GM21786 (cell line): Measurements from ENCODE around the gene ALKBH6.

Experiments used
- ATAC-seq: cut with Tn5 transposase; IDR thresholded peaks from one replicate; pipeline ENCODE4 v1.9.1; 2021; ENCODE audit not compliant: unreplicated experiment

ALKBH6 gene

DNA sequence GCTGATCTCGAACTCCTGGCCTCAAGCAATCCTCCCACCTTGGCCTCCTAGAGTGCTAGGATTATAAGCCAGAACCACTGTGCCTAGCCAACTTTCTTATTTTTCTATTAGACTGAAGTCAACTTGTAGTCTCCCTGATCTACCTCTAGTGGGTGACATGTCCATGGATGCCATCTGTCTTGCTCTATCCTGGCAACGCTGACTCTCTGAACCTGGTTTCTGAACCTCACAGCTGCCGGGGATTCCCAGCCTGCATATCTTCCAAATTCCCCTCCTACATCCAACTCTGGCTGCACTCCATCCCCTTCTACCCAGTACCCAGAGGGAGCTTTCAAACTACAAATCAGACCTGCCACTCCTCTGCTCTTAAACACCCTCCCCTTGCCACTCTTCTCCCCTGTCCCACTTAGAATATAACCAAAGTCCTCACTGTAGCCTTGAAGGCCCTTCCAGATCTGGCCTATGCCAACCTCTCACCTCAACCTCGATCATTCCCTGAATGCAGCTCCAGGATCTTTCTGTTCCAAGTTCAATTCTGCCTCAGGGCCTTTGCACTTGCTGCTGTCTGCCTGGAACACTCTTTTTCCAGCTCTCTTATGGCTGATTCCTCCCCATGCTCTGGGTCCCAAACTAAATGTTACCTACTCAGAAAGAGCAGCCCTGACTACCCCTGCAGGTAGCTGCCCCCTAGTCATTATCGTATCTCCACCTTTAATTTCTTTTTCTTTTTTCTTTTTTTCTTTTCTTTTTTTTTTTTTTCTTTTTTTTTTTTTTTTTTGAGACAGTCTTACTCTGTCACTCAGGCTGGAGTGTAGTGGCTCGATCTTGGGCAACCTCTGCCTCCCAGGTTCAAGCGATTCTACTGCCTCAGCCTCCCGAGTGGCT lies 16.5 kb upstream of the ALKBH6 start:
- ATAC-seq = no peak

DNA sequence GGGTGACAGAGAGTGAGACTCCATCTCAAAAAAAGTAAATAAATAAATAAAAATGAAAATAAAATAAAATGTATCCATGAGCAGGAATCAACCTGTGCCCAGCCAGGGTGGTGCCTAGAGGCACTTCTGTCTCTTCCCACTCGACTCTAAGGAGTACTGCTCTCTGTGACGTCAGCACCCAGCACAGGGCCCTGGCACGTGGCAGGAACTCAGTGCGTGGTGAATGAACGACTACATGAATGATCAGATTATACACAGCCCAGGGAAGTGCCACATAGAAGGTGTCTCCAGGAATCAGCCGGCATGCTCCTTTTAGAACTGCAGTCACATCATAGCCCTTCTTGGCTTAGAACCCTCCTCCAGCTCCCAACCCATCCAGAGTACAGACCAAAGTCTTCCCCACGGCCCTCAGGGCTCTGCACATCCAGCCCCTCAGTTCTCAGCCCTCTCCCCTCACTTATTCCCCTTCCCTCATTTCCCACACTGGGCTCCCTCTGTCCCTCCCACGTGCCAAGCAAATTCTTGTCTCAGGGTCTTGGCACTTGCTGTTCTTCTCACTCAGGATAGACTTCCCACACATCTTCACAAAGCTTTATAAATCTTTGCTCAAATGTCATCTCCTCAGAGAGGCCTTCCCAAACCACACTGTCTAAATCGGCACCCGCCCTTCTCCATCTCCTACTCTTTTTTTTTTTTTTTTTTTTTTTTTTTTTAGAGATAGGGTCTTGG lies 14.5 kb upstream of the ALKBH6 start:
- no peak for ATAC-seq

DNA sequence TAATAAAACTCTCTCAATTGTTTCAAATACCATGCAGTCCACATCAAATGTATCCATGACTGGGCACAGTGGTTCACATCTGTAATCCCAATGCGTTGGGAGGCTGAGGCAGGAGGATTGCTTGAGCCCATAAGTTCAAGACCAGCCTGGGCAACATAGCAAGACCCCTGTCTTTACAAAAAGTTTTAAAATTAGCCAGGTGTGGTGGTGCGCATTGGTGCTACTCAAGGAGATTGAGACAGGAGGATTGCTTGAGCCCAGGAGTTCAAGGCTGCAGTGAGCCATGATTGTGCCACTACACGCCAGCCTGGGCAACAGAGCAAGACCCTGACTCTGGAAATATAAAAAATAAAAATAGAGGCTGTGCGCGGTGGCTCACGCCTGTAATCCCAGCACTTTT lies 13.7 kb upstream of the ALKBH6 start:
- no peak for ATAC-seq

DNA sequence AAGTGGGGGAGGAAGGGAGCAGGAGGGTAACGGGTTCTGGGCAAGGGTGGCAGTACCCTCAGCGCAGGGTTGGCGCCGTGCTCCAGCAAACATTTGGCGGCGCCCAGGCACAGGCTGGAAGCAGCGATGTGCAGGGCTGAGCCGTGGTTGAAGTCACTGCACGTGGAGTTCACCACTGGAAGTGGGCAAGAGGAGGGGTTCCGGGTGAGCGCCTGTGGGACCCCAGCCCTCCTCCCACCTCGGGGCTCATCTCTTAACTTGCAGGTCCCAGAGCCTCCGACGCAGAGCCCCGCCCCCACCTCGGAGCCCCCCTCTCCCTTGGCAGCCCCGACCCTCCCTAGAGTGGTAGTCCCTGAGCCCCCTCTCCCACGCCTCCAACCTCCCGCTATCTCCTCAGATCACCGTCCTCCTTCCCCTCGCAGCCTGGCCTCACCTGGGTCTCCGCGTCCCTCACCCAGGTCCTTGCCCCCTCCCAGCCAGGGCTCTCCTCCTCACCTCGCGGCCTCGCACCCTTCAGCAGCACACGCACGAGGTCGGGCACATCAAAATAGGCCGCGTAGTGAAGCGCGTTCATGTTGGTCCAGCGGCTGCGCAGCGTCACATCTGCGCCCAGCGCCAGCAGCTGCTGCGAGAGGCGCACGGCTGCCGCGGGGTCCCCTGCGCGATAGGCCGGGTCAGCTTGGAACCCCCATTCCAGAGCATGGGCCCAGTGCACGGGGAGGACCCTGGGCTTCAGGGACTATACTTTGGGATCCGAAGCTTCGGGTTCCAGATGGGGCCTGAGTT lies 12.3 kb upstream of the ALKBH6 start:
- ATAC-seq = no peak

DNA sequence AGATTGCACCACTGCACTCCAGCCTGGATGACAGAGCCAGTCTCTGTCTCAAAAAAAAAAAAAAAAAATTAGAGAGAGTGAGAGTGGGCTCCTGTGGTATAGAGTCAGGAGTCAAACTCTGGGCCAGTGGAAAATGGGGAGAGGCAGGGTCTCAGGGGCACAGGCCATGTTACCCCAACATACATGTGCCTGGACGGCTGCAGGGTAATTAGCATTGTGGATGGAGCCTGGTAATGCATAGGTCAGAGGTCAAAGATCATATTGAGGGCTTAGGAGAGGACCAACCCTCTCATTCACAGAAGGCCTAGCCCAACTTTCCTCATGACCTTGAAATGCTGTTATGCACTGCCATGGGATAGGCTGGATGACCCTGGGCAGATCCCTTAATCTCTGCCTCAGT lies 11.5 kb upstream of the ALKBH6 start:
- ATAC-seq = no peak

DNA sequence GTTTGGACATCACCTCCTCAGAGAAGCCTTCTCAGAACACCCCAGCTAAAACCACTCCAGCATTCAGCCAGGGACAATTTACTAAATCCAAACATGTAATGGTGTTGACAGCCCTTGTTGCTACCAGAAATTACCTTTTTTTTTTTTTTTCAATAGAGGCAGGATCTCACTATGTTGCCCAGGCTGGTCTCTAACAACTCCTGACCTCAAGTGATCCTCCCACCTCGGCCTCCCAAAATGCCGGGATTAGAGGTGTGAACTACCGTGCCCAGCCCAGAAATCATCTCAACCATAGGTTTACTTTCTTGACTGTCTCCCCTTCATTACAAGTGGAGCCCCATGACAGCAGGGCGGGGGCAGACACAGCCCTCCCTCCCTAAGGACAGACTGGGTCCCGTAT lies 9.4 kb upstream of the ALKBH6 start:
- no peak for ATAC-seq

DNA sequence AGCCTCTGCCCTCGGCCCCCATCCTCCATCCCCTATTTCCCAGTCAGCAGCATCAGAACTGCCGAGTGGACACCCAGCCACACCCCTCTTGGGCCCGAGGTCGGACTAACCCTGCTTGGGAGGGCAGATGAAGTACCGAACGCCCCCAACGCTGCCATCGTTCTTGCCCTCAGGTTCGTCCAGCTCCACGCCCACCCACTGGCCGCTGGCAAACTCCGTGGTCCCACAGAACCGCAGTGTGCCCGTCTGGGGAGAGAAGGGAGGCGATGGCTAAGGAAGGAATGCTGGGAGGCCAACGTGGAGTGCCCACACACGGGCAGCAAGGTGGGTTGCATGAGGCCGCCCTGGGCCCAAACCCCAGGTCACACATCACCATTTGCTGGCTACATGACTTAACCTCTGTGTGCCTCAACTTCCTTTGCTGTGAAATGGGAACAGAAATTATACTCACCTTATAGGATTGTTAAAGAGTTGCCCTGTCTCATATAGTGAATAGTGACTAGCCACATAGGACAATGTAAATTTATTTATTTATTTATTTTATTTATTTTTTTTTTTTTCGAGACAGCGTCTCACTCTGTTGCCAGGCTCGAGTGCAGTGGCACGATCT lies 5.2 kb upstream of the ALKBH6 start:
- no peak for ATAC-seq

DNA sequence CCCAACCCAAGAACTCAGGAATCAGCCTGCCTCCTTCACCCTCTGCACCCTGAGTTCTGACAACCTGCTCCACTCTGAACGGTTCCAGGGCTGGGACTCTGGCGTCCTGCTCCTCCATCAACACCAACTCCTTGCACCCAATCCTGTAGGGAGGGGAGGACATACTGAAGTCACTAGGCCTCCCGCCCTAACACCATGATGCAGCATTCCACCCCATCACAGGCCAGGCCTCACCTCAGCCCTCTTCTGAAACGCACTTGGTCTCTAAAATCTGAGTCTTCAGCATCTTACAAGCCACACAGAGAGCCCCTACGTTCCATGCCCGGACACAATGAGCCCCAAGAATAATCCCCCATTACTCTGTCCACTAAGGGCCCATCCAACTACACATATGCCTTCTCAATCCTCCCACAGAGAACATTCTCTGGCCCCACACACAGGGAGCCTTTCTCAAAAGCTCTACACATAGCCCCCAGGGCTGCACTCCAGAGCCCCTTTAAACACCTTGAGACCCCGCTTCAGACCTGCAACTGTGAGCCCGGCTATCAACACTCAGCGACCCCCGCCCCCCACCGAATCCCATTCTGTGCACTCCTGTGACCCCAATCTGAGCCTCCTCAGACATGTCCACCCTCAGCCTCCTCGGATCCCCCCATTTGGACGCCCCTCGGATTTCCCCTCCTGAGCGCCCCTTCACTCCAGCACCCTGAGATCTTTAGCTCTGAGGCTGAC lies 567 bp downstream of the ALKBH6 start:
- no peak for ATAC-seq

DNA sequence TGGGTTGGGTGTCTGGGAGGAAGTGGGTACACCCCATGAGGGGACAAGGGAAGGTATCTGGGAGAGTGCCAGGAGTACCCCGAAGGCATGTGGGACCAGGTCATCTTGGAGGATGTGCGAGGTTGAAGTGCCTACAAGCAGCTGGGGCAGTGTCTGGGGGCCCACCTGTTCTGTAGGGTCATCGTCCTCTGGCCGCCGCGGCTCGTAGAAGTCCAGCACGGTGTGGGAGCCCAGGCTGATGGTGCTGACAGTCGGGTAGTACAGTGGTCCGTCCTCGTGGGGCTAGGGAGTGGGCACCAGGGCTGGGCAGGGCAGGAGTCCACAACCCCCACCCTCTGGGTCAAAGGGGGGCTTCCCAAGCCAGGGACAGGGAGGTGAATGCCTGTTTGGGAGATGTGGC lies 3.6 kb downstream of the ALKBH6 start:
- ATAC-seq = no peak

DNA sequence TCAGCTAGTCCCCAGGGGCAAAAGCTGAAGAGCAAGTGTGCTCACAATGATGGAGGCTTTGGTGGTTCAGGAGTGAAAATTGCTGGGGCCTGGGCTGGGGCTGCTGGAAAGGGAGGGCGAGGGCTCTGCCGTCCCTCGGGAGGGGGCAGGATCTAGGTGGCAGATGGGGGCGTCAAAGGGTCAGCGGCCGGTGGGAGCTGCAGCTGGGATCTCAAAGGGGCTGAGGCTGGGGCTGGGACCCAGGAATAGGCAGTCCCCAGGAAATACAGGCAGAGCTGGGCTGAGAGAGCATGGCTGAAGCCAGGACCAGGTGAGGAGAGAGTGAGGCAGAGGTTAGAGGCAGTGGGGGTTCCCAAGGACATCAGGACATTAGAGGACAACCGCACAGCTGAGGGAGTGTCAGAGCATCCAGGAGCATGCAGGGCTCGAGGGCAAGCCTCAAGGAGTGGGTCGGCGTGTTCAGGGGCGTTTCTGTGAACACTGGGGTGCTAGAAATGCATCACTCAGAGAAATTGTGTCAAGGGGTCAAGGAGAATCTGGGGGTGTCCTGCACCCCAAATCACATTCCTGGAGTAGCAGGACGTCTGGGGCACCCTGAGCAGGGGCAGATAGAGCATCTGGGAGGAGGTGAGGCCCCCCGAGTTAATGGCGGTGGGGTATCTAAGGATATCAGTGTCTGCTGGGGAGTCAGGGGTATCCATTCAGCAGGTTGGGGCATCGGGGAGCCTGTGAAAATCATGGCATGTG lies 4.2 kb downstream of the ALKBH6 start:
- ATAC-seq = no peak

DNA sequence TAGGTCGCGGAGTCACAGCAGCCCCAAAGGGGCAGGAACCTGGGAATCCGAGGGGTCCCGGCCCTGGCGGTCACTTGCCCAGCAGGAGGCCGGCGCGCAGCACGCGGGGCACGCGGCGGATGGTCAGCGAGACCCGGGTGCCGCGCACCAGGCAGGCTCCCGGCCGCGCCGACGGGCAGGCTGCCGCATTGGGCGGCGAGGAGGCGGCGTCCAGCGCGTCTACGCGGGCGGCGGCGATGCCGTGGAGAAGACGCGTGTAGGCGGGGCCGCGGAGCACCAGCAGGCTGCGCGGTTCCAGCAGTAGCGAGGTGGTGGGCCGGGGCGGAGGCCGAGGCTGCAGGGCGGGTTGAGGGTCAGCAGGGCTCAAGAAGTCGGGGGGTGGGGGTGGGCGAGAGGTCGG lies 4.8 kb downstream of the ALKBH6 start:
- no peak for ATAC-seq

DNA sequence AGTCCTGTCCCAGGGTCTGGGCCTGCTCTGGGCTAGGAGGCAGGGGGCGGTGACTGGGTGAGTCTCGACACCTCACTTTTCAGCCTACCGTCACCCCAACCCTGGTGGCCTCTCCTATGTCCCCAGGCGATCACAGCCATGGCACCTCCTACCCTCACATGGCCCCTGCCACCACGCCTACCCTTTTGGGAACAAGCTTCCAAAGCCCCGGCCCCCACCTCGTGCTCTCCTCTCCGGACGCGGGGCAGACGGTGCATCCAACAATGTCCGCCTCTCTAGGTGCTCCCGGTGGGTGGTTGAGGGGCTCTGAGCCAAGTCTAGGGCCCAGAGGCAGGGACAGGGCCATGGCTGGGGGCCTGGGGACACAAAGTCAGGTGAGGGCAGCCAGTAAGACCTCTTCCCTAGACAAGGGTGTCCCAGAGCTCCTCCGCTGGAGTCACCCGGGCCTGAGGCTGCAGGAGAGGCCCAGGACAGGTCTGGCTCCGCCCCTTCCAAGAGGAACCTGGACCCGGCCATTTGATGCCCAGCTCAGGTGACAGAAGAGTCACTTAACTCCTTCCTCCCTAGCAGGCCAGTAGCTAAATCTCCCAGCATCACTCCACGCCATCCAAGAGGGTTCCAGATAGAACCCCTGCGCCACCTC lies 5.6 kb downstream of the ALKBH6 start, which contains the start of gene SYNE4:
SYNE4 (minus strand) TSS at position 478 of the 643 bp plus-strand sequence; CDS start at position 346, 132 bp downstream.
- ATAC-seq = no peak

DNA sequence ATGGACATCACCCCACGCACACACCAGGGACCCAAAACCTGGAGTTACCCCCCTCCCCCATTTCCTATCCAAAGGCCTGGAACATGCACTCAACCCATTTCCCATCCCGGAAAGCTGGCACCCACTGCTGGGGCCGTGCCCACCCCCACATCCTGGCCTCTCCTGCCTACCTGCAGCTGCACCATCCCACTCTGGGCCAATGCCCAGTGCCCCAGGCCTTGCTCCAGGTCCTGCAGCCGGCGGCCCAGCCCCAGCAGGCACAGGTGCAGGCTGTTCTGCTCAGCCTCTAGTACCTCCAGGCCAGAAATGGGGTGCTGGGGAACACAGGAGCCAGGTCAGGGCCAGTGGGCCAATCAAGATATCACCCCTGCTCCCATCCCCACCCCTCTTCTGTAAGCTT lies 7.1 kb downstream of the ALKBH6 start:
- no peak for ATAC-seq

DNA sequence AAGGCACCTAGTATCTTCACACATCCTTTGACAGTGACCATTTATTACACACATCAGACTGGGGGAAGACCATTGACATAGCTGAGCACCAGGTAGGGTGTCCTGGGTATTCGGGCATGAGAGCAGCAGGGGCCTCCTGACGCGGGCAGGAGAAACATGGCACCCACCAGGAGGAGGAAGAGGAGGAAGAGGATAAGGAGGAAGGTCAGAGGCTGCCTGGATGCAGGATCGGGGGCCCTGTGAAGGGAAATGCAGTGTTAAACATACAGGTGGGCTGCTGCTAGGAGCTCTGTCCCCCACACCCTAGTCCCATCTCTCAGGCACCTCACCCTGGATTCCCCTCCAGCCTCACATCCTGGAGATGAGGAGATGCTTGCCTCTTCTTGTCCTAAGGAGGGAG lies 10.7 kb downstream of the ALKBH6 start:
- ATAC-seq = no peak

DNA sequence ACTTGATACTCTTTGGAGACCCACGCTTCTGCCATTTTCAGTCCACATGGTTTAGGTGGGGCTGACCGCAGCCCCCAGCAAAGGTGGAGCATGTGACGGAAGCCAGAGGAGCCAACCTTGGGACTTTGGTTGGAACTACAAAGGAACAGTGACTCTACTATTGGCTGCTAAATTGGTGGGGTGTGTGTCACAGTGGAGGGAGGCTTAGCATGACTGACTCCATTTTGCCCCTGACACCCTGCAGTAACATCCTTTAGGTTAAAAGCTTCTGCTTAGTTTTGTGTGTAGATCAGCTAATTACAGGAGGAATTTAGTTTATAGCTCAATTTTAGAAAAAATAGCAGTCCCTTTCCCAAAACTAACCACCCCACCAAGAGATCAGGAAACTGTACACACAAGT lies 12.4 kb downstream of the ALKBH6 start:
- ATAC-seq = no peak

DNA sequence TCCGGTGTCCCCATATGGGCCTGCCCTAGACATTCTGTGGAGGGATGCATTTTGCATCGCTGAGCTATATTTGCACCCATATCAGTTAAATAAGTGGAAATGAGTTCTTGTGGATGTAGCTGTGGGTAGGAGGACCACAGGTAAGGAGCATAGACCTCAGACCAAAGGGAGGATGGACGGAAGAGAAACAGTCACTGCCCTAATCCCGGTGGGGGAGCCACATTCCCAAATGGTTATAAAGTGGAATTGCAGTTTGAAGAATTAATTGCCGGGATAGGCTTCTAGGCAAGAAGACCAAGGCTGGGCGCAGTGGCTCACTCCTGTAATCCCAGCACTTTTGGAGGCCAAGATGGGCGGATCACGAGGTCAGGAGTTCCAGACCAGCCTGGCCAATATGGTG lies 17.2 kb downstream of the ALKBH6 start:
- no peak for ATAC-seq

DNA sequence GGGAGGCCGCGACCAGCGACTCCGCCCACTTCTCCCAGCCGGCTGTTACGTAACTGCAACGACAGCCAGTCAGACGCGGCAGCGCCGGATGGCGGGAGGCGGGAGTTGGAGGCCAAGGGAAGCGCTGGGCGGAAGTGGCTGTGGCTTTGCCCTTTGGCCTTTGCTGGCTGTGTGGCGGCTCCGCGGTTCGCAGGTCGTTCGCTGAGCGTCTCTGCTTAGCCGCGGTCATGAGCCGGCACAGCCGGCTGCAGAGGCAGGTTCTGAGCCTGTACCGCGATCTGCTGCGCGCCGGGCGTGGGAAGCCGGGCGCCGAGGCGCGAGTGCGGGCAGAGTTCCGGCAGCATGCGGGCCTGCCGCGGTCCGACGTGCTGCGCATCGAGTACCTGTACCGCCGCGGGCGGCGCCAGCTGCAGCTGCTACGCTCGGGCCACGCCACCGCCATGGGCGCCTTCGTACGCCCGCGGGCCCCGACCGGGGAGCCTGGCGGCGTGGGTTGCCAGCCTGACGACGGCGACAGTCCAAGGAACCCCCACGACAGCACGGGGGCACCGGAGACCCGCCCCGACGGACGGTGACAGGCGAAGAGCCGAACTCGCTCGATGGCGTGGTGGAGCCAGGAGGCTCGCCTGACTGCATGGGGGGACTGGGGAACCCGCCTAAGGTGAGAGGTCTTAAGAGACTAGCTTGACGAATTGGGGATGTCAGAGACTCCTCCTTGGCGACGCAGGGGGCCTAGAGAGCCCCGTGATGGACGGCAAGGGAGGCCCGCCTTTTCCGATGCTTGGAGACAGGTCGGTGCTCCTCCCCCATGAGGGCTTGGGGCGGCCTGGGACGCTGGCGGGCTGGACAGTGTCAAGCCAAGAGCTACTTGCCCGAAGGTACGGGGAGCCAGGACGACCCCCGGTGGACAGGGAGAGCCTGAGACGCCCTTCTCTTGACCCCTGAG lies 18.7 kb downstream of the ALKBH6 start, which contains the start of gene SDHAF1:
SDHAF1 (plus strand) TSS at position 141 of the 946 bp plus-strand sequence; CDS start at position 228, 87 bp downstream.
- ATAC-seq = peak; percentile 74
